CD4-positive, alpha-beta T cell treated with Interferon gamma for 1 hour (primary cell): ENCODE data around the gene VAPB.

Experiments used
- DNase-seq: peaks from one replicate; pipeline ENCODE4 v3.0.0-alpha.2; 2020

Gene VAPB

GRCh38 chr20:58378704-58379103 is 10.3 kb upstream of the VAPB start:
- DNase-seq: no peak

- no peak for DNase-seq
Observed at GRCh38 chr20:58381627-58382026, 7.4 kb upstream of the VAPB start.

DNA sequence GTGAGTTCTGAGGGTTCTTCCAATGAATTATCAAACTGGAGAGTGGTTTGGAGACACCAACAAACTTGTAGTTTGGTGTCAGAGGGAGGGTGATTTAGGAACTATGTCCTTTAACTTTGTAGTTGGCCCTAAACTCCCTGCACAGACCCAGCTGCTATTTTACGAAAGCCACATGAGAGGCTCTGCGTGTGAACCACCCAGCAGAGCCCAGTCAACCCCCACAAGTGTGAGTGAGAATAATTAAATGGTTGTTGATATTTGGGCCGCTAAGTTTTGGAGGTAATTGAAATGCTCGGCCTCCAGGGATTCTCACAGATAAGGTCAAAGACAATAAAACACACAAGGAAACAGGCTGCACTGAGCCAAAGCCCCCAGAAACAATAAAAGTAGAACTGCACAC is 6.9 kb upstream of the VAPB start:
- no peak for DNase-seq

- DNase-seq: no peak
Observed at GRCh38 chr20:58384821-58385220, 4.2 kb upstream of the VAPB start.

- DNase-seq: no peak
Observed at GRCh38 chr20:58388028-58388601, 914 bp upstream of the VAPB start.

DNA sequence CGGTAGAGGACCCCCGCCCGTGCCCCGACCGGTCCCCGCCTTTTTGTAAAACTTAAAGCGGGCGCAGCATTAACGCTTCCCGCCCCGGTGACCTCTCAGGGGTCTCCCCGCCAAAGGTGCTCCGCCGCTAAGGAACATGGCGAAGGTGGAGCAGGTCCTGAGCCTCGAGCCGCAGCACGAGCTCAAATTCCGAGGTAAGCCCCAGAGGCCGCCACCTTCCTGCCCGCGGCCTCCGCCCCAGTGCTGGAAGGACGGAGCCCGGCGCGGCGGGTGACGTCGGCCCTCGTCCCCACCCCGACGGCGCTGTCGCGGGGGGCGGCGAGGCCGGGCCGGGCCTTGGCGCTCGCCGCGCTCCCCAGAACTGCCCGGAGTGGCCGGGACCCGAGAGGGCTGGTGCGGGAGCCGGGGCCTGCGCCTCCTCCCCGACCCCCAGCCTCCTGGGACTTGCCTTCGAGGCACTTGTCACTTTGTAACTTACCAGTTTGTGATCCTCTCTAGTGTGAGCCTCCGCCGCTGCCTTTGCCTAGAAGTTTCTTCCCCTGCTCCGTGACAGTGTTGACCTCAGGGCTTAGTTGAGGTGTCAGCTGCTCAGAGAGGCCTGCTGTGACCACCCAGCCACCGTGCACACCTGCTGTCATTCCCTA is 417 bp downstream of the VAPB start:
- peak; percentile 36 for DNase-seq

GRCh38 chr20:58389968-58390658 is 1.1 kb downstream of the VAPB start:
- no peak for DNase-seq

GRCh38 chr20:58390659-58391035 is 1.6 kb downstream of the VAPB start:
- DNase-seq: no peak

DNA sequence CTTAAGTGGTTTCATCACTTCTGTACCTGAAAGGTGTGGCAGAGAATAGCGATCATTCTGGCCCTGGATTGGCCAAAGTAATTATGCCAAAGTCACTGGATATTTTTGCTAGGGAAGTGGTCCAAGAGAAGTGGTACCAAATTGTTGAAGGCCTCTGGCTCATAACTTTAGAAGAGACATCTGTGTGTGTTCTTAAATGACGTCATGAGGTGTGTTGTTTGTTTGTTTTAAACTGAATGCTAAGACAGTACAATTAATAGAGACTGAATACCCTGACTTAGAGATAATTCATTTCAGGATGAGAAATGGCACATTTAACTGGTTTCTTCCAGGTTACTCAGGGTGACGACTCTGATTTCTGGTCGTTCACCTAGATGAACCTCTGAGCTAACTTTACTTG is 3.3 kb downstream of the VAPB start:
- DNase-seq: no peak

DNA sequence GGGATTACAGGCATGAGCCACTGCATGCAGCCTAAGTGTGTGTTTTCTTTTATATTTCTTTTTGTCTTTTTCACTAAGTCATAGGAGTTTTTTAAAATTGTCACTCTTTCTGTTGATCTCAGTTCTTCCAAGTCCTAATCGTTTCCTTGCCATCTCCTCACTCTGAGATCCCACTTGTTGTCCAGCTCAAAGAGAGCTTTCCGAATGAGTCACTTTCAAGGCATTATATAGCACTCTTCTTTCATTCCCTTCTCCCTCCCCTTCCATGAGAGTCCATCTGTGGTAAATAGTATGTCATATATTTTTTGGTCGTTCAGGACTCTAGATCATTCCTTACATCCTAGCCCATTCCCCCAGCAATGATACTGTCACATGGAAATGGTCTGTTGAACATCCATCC is 4.3 kb downstream of the VAPB start:
- DNase-seq: no peak

- DNase-seq: no peak
Observed at GRCh38 chr20:58394801-58395200, 5.8 kb downstream of the VAPB start.

GRCh38 chr20:58395604-58396003 is 6.6 kb downstream of the VAPB start:
- no peak for DNase-seq

GRCh38 chr20:58397429-58397828 is 8.4 kb downstream of the VAPB start:
- no peak for DNase-seq

- no peak for DNase-seq
Observed at GRCh38 chr20:58398254-58398653, 9.2 kb downstream of the VAPB start.

DNA sequence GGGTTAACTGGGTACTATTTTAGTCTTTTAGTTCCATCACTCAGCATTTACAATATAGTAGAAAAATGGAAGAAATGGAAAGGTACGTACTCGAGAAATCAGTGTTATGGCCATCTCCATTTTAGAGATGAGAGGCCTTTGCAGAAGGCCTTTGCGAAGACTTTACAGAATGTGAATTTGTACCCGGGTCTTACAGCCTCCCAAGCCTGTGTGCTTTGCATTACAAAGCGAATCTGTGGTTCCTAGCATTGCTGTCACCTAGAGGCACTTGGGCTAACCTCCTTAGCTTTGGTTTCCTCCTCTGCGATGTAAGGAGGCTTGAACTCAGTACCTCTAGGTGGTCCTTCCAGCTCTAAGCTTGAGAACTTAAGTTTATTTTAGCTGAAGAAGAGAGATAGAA is 10.9 kb downstream of the VAPB start:
- no peak for DNase-seq

- no peak for DNase-seq
Observed at GRCh38 chr20:58401162-58401561, 12.1 kb downstream of the VAPB start.

- DNase-seq: no peak
Observed at GRCh38 chr20:58402305-58402704, 13.3 kb downstream of the VAPB start.

- DNase-seq: no peak
Observed at GRCh38 chr20:58402827-58403226, 13.8 kb downstream of the VAPB start.

DNA sequence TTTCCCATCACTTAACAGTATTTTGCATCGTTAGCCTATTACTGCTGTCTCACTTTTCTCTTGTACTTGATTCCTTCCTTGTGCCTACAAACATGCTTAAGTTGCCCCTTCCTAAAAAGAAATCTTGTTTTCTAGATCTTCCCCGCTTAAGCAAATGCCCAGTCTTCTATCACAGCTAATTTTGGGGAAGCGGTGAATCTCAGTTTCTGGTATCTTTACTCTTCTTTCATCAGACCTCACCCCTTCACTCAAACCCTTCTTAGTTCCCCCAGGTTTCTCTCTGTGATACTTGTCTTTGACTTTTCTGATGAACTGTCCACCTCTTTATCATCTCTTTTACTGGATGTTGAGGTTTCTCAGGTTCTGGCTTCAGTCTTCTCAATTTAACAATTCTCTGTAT is 14.2 kb downstream of the VAPB start:
- DNase-seq: no peak

- no peak for DNase-seq
Observed at GRCh38 chr20:58405504-58406291, 16.7 kb downstream of the VAPB start.

- no peak for DNase-seq
Observed at GRCh38 chr20:58406422-58407001, 17.5 kb downstream of the VAPB start.

DNA sequence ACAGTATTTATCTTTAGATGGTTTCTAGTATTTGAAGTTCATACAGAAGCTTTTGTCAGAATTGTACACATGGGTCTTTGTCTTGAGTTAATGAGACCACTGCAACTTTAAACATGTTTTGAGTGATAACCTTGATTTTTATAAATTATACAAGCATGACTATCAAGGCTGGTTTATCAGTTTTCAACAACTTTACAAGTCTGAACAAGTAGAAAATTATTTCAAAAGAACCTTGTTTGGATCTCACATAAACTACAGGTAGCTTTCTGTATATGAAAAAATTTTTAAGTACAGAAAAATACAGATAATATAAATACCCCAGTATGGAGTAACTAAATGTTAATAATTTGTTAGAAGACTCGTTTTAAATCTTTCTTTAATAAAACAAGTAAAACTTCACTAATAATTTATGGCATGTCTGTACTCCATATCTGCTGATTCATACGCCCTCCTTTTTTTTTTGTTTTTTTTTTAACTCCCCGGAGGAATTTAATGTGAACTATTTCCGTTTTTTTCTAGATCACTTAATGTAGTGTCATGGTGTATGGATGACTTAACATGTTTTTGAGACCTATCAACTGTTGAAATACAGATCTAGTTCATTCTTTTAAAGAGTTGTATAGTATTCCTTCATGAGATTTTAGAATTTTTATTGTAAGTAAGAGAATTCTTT is 18.3 kb downstream of the VAPB start:
- DNase-seq: no peak
